K562 (cell line): ENCODE data around the gene C6orf47. TPM values are rescaled to one million over a fixed set of nuclear protein-coding genes. Genes with fewer than 3 reads are reported as not detected.

ENCODE experiments used
- ATAC-seq: fragments of 200-7000 bp; cut with Tn5 transposase; 3 replicates; pipeline ENCODE4 v1.9.1; 2020; ENCODE audit warnings: moderate library complexity
- BruUV-seq: library from RNA; stranded (reverse); fragments of 400-500 nt; replicated peaks from 2 replicates; lab custom pipeline; 2021; lab: Mats Ljungman, UMichigan
- CTCF ChIA-PET: fragments of 300-600 bp; formaldehyde crosslinking; extraction: SDS; loops from one replicate; lab custom pipeline; 2021; ENCODE audit warnings: low intra/inter-chr PET ratio; lab: Yijun Ruan, JAX
- POLR2A ChIA-PET: fragments of 300-600, 350-650 bp; sonication (Branson Sonifier 250); formaldehyde crosslinking; extraction: SDS; loops from one replicate; lab custom pipeline; 2021; ENCODE audit warnings: antibody characterized with exemption, inconsistent platforms; lab: Yijun Ruan, JAX
- DNase-seq, 4 experiments: peaks; one replicate each; pipeline versions ENCODE4 v3.0.0 to v3.0.0-alpha.2; 2011 to 2018; ENCODE audit warnings: low spot score in 3 of 4, mixed read lengths in 3 of 4; ENCODE audit errors: extremely low read depth in 1 of 4
- FAIRE-seq: peaks from 2 replicates; lab custom pipeline; 2011; peaks lifted over from hg19 to GRCh38; lab: Jason Lieb, UNC
- H2AFZ ChIP-seq: 2 replicates; pipeline ENCODE4 v1.6.0; 2011; ENCODE audit warnings: low read depth, low read length, control low read depth, inconsistent platforms
- H3K27ac ChIP-seq: fragments of 200-600 bp; 3 replicates; pipeline ENCODE4 v1.8.0; 2011; ENCODE audit warnings: low read depth, mild to moderate bottlenecking, control low read depth, inconsistent platforms, low read length, moderate library complexity, mixed read lengths; ENCODE audit errors: extremely low read depth
- H3K27me3 ChIP-seq, 2 experiments: fragments of 300-600 bp in 1 of 2; 2 replicates in 1 of 2; 3 replicates in 1 of 2; pipeline versions ENCODE4 v1.6.0 to v1.8.0; 2011; ENCODE audit warnings: inconsistent platforms in 2 of 2, low read length in 2 of 2, mild to moderate bottlenecking in 1 of 2, mixed read lengths in 1 of 2, moderate library complexity in 1 of 2; ENCODE audit not compliant: control insufficient read depth in 2 of 2, insufficient read depth in 2 of 2
- H3K36me3 ChIP-seq: fragments of 300-600 bp; 3 replicates; pipeline ENCODE4 v1.8.0; 2011; ENCODE audit warnings: mild to moderate bottlenecking, low read length, inconsistent platforms; ENCODE audit not compliant: control insufficient read depth, insufficient read depth
- H3K4me1 ChIP-seq, 2 experiments: fragments of 200-600 bp in 1 of 2; replicated peaks in 1 of 2; 2 replicates in 1 of 2; 3 replicates in 1 of 2; pipeline versions ENCODE4 v1.5.1 to v1.8.0; 2011; ENCODE audit warnings: inconsistent platforms in 2 of 2, low read length in 2 of 2, mild to moderate bottlenecking in 1 of 2, mixed read lengths in 1 of 2, moderate library complexity in 1 of 2; ENCODE audit not compliant: control insufficient read depth in 2 of 2, insufficient read depth in 2 of 2
- H3K4me2 ChIP-seq: 2 replicates; pipeline ENCODE4 v1.6.1; 2011; ENCODE audit warnings: low read length, control low read depth, inconsistent platforms, mixed read lengths; ENCODE audit not compliant: insufficient read depth
- H3K4me3 ChIP-seq: fragments of 200-600 bp; sonication (generic), shearing (Covaris generic); 2 replicates; pipeline ENCODE4 v1.5.1; 2016; ENCODE audit warnings: control low read depth, inconsistent platforms
- H3K79me2 ChIP-seq: fragments of 200-600 bp; 3 replicates; pipeline ENCODE4 v1.8.0; 2011; ENCODE audit warnings: low read length, inconsistent platforms; ENCODE audit not compliant: control insufficient read depth, insufficient read depth
- H3K9ac ChIP-seq, 2 experiments: 2 replicates each; pipeline versions ENCODE4 v1.6.0 to v1.6.1; 2011; ENCODE audit warnings: low read depth in 2 of 2, low read length in 2 of 2, control low read depth in 1 of 2, inconsistent platforms in 1 of 2, mild to moderate bottlenecking in 1 of 2, mixed read lengths in 1 of 2; ENCODE audit not compliant: insufficient read depth in 1 of 2
- H3K9me1 ChIP-seq: one replicate; pipeline ENCODE4 v1.6.0; 2011; ENCODE audit warnings: inconsistent platforms, mild to moderate bottlenecking, low read length, moderate library complexity; ENCODE audit not compliant: control insufficient read depth, insufficient read depth
- H3K9me3 ChIP-seq: replicated peaks from 2 replicates; pipeline ENCODE4 v1.5.1; 2011; ENCODE audit warnings: low read depth, low read length, inconsistent platforms; ENCODE audit not compliant: control insufficient read depth, insufficient read depth
- H4K20me1 ChIP-seq: replicated peaks from 2 replicates; pipeline ENCODE4 v1.6.1; 2011; ENCODE audit warnings: low read length, inconsistent platforms, mixed read lengths; ENCODE audit not compliant: control insufficient read depth, insufficient read depth
- BRF1 ChIP-seq: IDR thresholded peaks from 3 replicates; pipeline ENCODE4 v1.6.1; 2011; ENCODE audit warnings: borderline replicate concordance, mild to moderate bottlenecking; ENCODE audit not compliant: insufficient read length; ENCODE audit errors: extremely low read depth
- GATA2 ChIP-seq: sonication (generic); formaldehyde crosslinking; IDR thresholded peaks from 2 replicates; pipeline ENCODE4 v1.4.0; 2020; ENCODE audit warnings: mild to moderate bottlenecking, missing genetic modification reagents
- POLR2G ChIP-seq: fragments of 200-400 bp; formaldehyde crosslinking; IDR thresholded peaks from 2 replicates; pipeline ENCODE4 v1.6.1; 2017; ENCODE audit warnings: low read depth, mild to moderate bottlenecking, antibody characterized with exemption, low read length, moderate library complexity
- RBM22 ChIP-seq: fragments of 200-400 bp; formaldehyde crosslinking; IDR thresholded peaks from 2 replicates; pipeline ENCODE4 v1.6.1; 2018; ENCODE audit warnings: low read length, low read depth; ENCODE audit not compliant: poor library complexity, severe bottlenecking
- RFX1 ChIP-seq: fragments of 450-650 bp; IDR thresholded peaks from 2 replicates; pipeline ENCODE4 v1.6.1; 2016; ENCODE audit warnings: mild to moderate bottlenecking, moderate library complexity
- XRCC4 ChIP-seq: IDR thresholded peaks from one replicate; pipeline ENCODE4 v1.6.1; 2011; ENCODE audit not compliant: insufficient read depth, insufficient read length; ENCODE audit errors: extremely low read depth
- ZFP36 ChIP-seq: fragments of 150-350 bp; IDR thresholded peaks from 2 replicates; pipeline ENCODE4 v1.6.1; 2018; ENCODE audit warnings: low read length, low read depth; ENCODE audit not compliant: partially characterized antibody
- WGBS: fragments of 100-300 bp; shearing (Covaris generic); methylation state at CpG from one replicate; pipeline ENCODE4 v1.1.6; 2016; ENCODE audit warnings: low coverage, mixed read lengths; ENCODE audit not compliant: insufficient coverage; ENCODE audit errors: missing lambda C conversion rate; 5-methylcytosine and 5-hydroxymethylcytosine counted together
- in situ Hi-C: fragments of 300-500 bp; cut with MboI; formaldehyde crosslinking; loops from 4 replicates; pipeline ENCODE4 v1.15.0; 2018; ENCODE audit warnings: inconsistent platforms, mixed read lengths
- intact Hi-C: fragments of 100-400 bp; cut with micrococcal nuclease; formaldehyde crosslinking; loops from 2 replicates; pipeline ENCODE4 v1.14.2; 2022
- polyA plus RNA-seq, 8 experiments: library from polyadenylated mRNA; depleted of rRNA in 4 of 8; stranded (reverse) in 5 of 8; unstranded in 3 of 8; fragments of >200 nt; fragmentation: Nextera tagmentation in 2 of 8; fragmentation: Illumina TruSeq in 1 of 8; extraction: Ambion mirVana in 2 of 8; extraction: Trizol in 1 of 8; gene quantifications; 2 replicates each; pipeline versions ENCODE4 v1.2.1 to v1.2.3, GENCODE V29; 2011 to 2014; ENCODE audit warnings: inconsistent platforms in 1 of 8, missing spikeins in 1 of 8
- total RNA-seq, 7 experiments: library from RNA; depleted of rRNA in 6 of 7; stranded (reverse); fragments of >200 nt in 6 of 7; fragmentation: Illumina TruSeq in 2 of 7; extraction: Trizol in 2 of 7; gene quantifications; 2 replicates each; pipeline versions ENCODE4 v1.2.1 to v1.2.3, GENCODE V29; 2011 to 2021; ENCODE audit warnings: low replicate concordance in 1 of 7
- TF ChIP-seq, protein P1 (sequence below): sonication (generic); formaldehyde crosslinking; IDR thresholded peaks from 2 replicates; pipeline ENCODE4 v1.8.0; 2022; ENCODE audit warnings: mild to moderate bottlenecking, missing genetic modification reagents
- TF ChIP-seq, protein P2 (sequence below): fragments of 450-650 bp; IDR thresholded peaks from 2 replicates; pipeline ENCODE4 v1.6.1; 2017; ENCODE audit warnings: antibody characterized with exemption, mild to moderate bottlenecking
- TF ChIP-seq, protein P3 (sequence below): fragments of 450-650 bp; formaldehyde crosslinking; IDR thresholded peaks from 2 replicates; pipeline ENCODE4 v1.4.0; 2022; ENCODE audit warnings: mild to moderate bottlenecking, moderate library complexity

The C6orf47 gene
- total and polyA plus RNA-seq, 9 of the 15 experiments (the other 6 are each of a cell fraction or from before 2014, with no cell fraction given) = 0.14 to 43.8 (median 27.0) TPM

DNA sequence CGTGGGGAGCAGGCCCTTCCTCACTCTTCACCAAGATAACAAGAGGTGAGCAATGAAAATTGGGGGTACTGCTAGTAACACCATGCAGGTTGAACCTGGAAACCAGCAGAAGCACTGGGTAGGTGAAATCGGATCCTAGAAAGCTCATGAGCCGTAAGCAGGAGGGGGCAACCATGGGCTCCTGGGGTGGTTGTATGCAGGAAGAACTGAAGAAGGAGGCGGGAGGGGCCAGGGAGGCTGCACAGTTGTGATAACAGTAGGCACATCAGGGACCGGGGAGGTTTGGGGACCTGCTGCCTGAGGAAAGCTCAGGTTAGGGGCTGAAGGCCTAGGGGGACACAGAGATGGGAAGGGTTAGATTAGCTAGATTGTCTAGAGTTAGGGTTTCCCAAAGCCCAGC, 25.9 kb upstream of the C6orf47 start (continued):
- TF ChIP-seq RBM22 (no peak), ZFP36 (no peak), GATA2 (peak; percentile 35; the same call in 1 of the 2 replicates), RFX1 (no peak)
- TF ChIP-seq, protein P1, sequence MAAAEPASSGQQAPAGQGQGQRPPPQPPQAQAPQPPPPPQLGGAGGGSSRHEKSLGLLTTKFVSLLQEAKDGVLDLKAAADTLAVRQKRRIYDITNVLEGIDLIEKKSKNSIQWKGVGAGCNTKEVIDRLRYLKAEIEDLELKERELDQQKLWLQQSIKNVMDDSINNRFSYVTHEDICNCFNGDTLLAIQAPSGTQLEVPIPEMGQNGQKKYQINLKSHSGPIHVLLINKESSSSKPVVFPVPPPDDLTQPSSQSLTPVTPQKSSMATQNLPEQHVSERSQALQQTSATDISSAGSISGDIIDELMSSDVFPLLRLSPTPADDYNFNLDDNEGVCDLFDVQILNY (CRISPR knock-in tag) = no peak

DNA sequence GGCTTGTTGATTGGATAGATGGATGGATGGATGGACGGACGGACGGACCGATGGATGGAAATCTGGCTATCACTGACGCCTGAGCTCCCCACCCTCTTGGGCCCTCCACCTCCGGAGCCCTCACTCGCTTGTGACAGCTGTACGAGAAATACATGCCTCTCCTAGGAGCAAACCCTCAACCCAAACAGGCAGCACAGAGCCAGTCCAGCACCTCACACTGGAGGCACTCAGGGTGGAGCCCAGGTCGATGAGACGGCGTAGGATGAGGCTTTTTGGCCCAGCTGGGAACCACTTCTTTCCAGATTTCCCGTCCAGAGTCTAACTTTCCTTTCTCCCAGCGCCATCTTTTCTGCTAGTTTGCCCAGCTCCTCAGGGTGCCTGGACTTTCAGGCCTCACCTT, 23.0 kb upstream of the C6orf47 start:
- Histone ChIP-seq H3K4me1 (peaks cover 25 to 44% of the 10 kb centered on the region in 2 experiments; a peak in 4 of 5 replicates), H3K4me3 (no peak overlapping the region), H3K9ac (peak overlapping the region in 1 of 2 experiments; percentile 59; a peak in 2 of 4 replicates), H3K9me3 (no peaks in the 10 kb centered on the region), H4K20me1 (no peaks in the 10 kb centered on the region), H3K4me2 (no peak overlapping the region), H2AFZ (no peak overlapping the region), H3K36me3 (peaks cover 36% of the 10 kb centered on the region), H3K9me1 (no peaks in the 10 kb centered on the region), H3K79me2 (no peaks in the 10 kb centered on the region; the same call in 2 of the 3 replicates), H3K27ac (no peak overlapping the region), H3K27me3 (no peaks in the 10 kb centered on the region)
- POLR2A ChIA-PET = interaction anchor here (0.6 to 2.2 kb wide), 13 partner anchors 10 to 154 kb away, joined by 3 to 16 read pairs (median 6); partner anchors contain the start of genes ABHD16A, BAG6, C6orf47 and CSNK2B
- no peak for DNase-seq
- no TSS peak for BruUV-seq
- ATAC-seq = no peak
- in situ Hi-C loops (no loop called here), intact Hi-C loops (no loop called here)
- no peak for FAIRE-seq
- 84% methylated on average over 13 of the region's 13 CpGs for WGBS
- CTCF ChIA-PET = no interaction called here
- TF ChIP-seq, protein P2, sequence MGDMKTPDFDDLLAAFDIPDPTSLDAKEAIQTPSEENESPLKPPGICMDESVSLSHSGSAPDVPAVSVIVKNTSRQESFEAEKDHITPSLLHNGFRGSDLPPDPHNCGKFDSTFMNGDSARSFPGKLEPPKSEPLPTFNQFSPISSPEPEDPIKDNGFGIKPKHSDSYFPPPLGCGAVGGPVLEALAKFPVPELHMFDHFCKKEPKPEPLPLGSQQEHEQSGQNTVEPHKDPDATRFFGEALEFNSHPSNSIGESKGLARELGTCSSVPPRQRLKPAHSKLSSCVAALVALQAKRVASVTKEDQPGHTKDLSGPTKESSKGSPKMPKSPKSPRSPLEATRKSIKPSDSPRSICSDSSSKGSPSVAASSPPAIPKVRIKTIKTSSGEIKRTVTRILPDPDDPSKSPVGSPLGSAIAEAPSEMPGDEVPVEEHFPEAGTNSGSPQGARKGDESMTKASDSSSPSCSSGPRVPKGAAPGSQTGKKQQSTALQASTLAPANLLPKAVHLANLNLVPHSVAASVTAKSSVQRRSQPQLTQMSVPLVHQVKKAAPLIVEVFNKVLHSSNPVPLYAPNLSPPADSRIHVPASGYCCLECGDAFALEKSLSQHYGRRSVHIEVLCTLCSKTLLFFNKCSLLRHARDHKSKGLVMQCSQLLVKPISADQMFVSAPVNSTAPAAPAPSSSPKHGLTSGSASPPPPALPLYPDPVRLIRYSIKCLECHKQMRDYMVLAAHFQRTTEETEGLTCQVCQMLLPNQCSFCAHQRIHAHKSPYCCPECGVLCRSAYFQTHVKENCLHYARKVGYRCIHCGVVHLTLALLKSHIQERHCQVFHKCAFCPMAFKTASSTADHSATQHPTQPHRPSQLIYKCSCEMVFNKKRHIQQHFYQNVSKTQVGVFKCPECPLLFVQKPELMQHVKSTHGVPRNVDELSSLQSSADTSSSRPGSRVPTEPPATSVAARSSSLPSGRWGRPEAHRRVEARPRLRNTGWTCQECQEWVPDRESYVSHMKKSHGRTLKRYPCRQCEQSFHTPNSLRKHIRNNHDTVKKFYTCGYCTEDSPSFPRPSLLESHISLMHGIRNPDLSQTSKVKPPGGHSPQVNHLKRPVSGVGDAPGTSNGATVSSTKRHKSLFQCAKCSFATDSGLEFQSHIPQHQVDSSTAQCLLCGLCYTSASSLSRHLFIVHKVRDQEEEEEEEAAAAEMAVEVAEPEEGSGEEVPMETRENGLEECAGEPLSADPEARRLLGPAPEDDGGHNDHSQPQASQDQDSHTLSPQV = no peak
- TF ChIP-seq, protein P3, sequence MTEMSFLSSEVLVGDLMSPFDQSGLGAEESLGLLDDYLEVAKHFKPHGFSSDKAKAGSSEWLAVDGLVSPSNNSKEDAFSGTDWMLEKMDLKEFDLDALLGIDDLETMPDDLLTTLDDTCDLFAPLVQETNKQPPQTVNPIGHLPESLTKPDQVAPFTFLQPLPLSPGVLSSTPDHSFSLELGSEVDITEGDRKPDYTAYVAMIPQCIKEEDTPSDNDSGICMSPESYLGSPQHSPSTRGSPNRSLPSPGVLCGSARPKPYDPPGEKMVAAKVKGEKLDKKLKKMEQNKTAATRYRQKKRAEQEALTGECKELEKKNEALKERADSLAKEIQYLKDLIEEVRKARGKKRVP = no peak
- 0 out of 2 replicates have a peak, but pooled peaks have one; percentile 1 for TF ChIP-seq POLR2G
- no peak for TF ChIP-seq BRF1
- TF ChIP-seq XRCC4 = no peak
